Measurements from ENCODE around the gene SIRT7. TPM values are rescaled to one million over a fixed set of nuclear protein-coding genes. Genes with fewer than 3 reads are reported as not detected.

Gene SIRT7
- total RNA-seq, 4 donors from 2014 or later = 76.5 to 315 (median 172) TPM

DNA sequence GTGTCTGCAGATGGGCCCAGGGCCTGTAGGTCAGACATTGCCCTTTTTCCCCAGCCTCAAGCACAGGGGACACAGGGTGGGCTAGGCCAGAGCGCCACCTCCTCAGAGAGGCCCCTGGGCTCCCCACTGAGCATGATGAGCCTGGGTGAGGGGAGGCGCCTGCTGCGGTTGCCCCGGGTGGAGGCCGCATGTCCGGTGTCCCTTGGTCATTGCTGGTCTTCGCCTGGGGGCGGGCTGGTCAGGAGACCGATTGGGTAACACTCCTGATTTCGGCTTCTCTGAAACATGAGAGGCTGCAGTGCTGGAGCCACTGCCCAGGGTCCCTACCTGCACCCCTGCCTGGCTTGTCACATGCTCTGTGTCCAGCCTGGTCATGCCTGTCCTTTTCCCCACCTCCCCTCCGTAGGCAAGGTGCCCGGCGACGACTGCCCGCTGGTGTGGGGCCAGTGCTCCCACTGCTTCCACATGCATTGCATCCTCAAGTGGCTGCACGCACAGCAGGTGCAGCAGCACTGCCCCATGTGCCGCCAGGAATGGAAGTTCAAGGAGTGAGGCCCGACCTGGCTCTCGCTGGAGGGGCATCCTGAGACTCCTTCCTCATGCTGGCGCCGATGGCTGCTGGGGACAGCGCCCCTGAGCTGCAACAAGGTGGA, 18.3 kb downstream of the SIRT7 start:
- no peak for DNase-seq
- peaks cover 10 to 17% (median 13%) of the 10 kb centered on the region in 4 donors for H3K4me1 ChIP-seq
- no peak overlapping the region for H3K4me3 ChIP-seq
- no peak for TF ChIP-seq CTCF (IDR thresholded peaks at IDR 0.05)
- TF ChIP-seq EP300 (IDR thresholded peaks at IDR 0.05; ENCODE audit: low read depth) = no peak
- no peak for TF ChIP-seq POLR2A (IDR thresholded peaks at IDR 0.05)
- no peak for TF ChIP-seq POLR2AphosphoS5 (IDR thresholded peaks at IDR 0.05)
- H3K36me3 ChIP-seq = peaks cover 0 to 30% (median 4%) of the 10 kb centered on the region in 4 donors
- peaks cover 21% of the 10 kb centered on the region for H3K27me3 ChIP-seq
- in situ Hi-C loops (cut with MboI; ENCODE audit: low pct_ligation_motif_present in 1 of 4, low pct_unique_long_range_greater_than_20kb in 1 of 4, low sequenced_read_pairs in 3 of 4) = no loop called here
- no peak overlapping the region for H3K27ac ChIP-seq
- no peaks in the 10 kb centered on the region for H3K9me3 ChIP-seq
- intact Hi-C loops (cut with DNase I; ENCODE audit: low total_unique reads) = no loop called here
- 97% methylated on average over 21 of the region's 22 CpGs; no CpG with 5 or more reads in 1 of the 2 donors for WGBS, 2 donors (ENCODE audit: low coverage in 1 of 2)

DNA sequence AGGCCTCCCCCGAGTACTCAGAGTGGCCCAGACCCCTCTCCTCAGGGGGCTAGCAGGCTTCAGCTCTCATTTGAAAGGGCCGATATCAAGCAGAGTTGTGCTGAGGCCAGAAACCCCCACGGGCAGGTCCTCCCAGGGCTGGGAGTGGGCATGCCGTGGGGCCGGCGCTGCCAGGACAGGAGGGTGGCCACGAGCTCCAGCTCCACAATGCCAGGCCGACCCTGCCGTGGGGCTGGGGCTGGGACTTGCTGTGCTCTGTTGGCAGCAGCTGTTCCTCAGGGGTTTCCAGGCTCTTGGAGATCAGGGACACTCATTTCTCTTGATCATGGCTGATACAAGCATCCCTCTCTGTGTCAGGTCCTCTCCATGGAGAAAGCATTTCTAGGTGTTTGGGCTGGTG, 19.1 kb downstream of the SIRT7 start:
- WGBS, 2 donors (ENCODE audit: low coverage in 1 of 2) = 94% methylated on average over 9 of the region's 9 CpGs; no CpG with 5 or more reads in 1 of the 2 donors
- intact Hi-C loops (cut with DNase I; ENCODE audit: low total_unique reads) (no loop called here), in situ Hi-C loops (cut with MboI; ENCODE audit: low pct_ligation_motif_present in 1 of 4, low pct_unique_long_range_greater_than_20kb in 1 of 4, low sequenced_read_pairs in 3 of 4) (no loop called here)
- Histone ChIP-seq H3K27me3 (peaks cover 21% of the 10 kb centered on the region), H3K4me1 (peaks cover 10 to 17% (median 13%) of the 10 kb centered on the region in 4 donors), H3K27ac (no peak overlapping the region), H3K36me3 (peaks cover 0 to 30% (median 4%) of the 10 kb centered on the region in 4 donors), H3K4me3 (no peak overlapping the region), H3K9me3 (no peaks in the 10 kb centered on the region)
- TF ChIP-seq POLR2AphosphoS5 (IDR thresholded peaks at IDR 0.05) (no peak), CTCF (IDR thresholded peaks at IDR 0.05) (no peak), EP300 (IDR thresholded peaks at IDR 0.05; ENCODE audit: low read depth) (no peak), POLR2A (IDR thresholded peaks at IDR 0.05) (no peak)
- no peak for DNase-seq

- intact Hi-C loops (cut with DNase I; ENCODE audit: low total_unique reads) (no loop called here), in situ Hi-C loops (cut with MboI; ENCODE audit: low pct_ligation_motif_present in 1 of 4, low pct_unique_long_range_greater_than_20kb in 1 of 4, low sequenced_read_pairs in 3 of 4) (no loop called here)
- H3K9me3 ChIP-seq = no peaks in the 10 kb centered on the region
- peaks cover 10 to 17% (median 13%) of the 10 kb centered on the region in 4 donors for H3K4me1 ChIP-seq
- DNase-seq = no peak
- peaks cover 21% of the 10 kb centered on the region for H3K27me3 ChIP-seq
- no peak overlapping the region for H3K4me3 ChIP-seq
- peaks cover 0 to 30% (median 4%) of the 10 kb centered on the region in 4 donors for H3K36me3 ChIP-seq
- WGBS, 2 donors (ENCODE audit: low coverage in 1 of 2) = 90 to 93% methylated on average over 5 to 19 of the region's 19 CpGs
- H3K27ac ChIP-seq = no peak overlapping the region
- TF ChIP-seq EP300 (IDR thresholded peaks at IDR 0.05; ENCODE audit: low read depth) (no peak), POLR2AphosphoS5 (IDR thresholded peaks at IDR 0.05) (no peak), POLR2A (IDR thresholded peaks at IDR 0.05) (no peak)
Measured at GRCh38 chr17:81898029-81898866, 19.7 kb downstream of the SIRT7 start.

- Histone ChIP-seq H3K36me3 (peaks cover 0 to 30% (median 4%) of the 10 kb centered on the region in 4 donors), H3K9me3 (no peaks in the 10 kb centered on the region), H3K27ac (no peak overlapping the region), H3K4me1 (peaks cover 7 to 15% (median 12%) of the 10 kb centered on the region in 4 donors), H3K4me3 (no peak overlapping the region), H3K27me3 (no peaks in the 10 kb centered on the region)
- DNase-seq = no peak
- 88 to 96% methylated on average over 4 to 11 of the region's 11 CpGs for WGBS, 2 donors (ENCODE audit: low coverage in 1 of 2)
- no peak for TF ChIP-seq POLR2AphosphoS5 (IDR thresholded peaks at IDR 0.05)
- no peak for TF ChIP-seq CTCF (IDR thresholded peaks at IDR 0.05)
- TF ChIP-seq EP300 (IDR thresholded peaks at IDR 0.05; ENCODE audit: low read depth) = no peak
- TF ChIP-seq POLR2A (IDR thresholded peaks at IDR 0.05) = no peak
- in situ Hi-C loops (cut with MboI; ENCODE audit: low pct_ligation_motif_present in 1 of 4, low pct_unique_long_range_greater_than_20kb in 1 of 4, low sequenced_read_pairs in 3 of 4) = no loop called here
- intact Hi-C loops (cut with DNase I; ENCODE audit: low total_unique reads) = no loop called here
Measured at GRCh38 chr17:81895400-81895799, 22.6 kb downstream of the SIRT7 start.

Data from transverse colon (tissue), 4 donors.